HK-2 (cell line): ENCODE results near the gene CUL4B.
"Not testable (repeated sequence)": the region's sequence is repeated elsewhere in the genome, so short reads cannot be mapped to it uniquely, and the experiment has no call there.

Experiments used
- DNase-seq: peaks from one replicate; pipeline ENCODE4 v3.0.0-alpha.2; 2018; ENCODE audit not compliant: unreplicated experiment

Gene CUL4B

DNA sequence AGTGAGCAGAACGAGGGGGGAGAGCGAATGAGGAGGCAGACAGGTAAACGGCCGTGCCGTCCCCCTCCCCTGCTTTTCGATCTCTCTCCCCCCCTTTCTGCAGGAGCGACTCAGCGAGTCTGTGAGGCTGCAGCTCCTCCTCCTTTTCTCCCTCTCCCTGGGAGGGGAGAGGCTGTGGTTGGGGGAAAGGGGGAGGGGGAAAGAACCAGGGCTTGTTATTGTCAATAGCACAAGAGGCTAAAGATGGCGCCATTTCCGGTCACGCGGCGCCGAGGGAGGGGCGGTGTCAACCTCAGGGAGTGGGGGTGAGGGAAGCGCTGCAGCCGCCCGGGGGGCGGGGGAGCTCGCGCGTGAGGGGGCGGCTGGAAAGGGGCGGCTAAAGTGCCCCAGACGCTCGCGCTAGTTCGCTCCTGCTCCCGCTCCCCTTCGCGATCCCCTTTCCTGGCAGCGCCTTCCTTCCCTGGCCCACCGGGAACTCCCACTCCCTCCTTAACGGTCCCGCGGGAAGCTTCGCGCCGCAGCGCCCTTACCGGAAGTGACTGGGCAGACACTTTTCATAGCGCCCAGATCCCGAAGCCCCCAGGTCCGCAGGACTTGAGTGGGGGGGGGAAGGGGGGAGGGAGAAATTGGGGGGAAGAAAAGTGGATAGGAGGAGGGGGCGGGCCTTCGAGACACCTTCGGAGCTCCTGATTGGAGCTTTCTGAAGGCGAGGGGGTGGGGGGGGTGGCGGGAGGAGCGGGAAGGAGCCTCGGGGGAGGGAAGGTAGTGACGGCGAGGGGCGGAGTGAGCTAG lies at the start of gene CUL4B:
Gene CUL4B (minus strand): TSS at position 121 of the 792 bp plus-strand sequence. CDS start 324 bp downstream, outside the sequence.
- DNase-seq = peak; percentile 89

DNA sequence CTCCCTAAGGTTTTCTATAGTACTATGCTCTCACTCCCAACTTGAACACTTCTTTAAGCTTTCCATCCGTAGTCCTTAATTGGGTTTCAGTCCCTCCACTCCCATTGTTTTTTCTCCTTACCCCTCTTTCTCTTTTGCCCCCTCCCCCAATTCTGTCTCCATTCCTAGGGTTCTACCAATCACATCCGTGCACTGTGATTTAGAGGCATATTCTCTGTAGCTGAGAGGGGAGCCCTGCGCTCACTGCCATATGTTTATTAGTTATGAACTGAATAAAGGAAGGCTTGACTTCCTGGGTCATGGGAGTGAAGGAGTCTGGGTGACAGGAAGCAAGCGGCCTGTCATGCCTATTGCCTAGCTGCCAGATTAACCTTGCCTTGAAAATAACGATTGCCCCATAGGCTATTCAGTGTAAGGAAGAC lies 43.6 kb upstream of the CUL4B start:
- DNase-seq = peak; percentile 16

DNA sequence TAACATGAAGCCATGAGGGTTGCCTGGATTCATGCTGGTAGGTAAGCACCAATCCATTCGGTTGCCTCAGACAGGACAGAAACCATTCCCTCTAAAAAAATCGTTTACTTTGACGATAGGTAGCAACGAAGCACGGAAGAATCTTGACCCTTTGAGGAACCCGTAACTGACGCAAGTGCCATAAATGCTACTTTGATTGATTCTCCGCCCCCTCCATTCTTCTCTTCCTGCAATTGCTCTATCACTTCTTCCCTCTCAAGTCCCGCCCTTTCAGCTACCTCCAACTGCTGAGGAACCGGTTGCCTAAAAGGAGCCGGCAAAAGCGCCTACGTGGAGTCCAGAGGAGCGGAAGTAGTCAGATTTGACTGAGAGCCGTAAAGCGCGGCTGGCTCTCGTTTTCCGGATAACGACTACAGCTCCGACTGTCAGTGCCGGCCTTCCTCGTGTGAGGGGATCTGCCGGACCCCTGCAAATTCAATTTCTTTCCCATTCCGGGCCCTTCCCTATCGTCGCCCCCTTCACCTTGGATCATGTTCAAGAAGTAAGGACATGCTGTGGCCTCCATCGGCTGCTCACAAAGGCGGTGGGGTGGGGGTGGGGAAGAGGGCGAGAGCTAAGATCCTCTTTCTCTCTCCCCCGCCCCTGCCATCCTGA lies 43.1 kb upstream of the CUL4B start, which contains the start of gene MCTS1:
Gene MCTS1 (plus strand): TSS at position 395 of the 654 bp plus-strand sequence. CDS start 136 bp downstream, at position 531.
- DNase-seq = peak; percentile 81

DNA sequence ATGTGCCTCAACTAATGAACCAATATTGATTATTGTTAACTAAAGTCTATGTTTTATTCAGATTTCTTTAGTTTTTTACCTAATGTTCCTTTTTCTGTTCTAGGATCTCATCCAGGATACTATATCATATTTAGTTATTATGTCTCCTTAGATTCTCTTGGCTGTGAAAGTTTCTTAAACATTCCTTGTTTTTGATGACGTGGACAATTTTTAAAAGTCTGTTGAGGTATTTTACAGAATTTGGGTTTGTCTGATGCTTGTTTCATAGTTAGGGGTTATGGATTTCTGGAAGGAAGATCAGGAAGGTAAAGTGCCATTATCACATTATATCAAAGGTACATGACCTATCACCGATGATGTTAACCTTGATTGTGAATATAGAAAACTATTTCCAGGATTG lies 24.9 kb upstream of the CUL4B start:
- DNase-seq = no peak

DNA sequence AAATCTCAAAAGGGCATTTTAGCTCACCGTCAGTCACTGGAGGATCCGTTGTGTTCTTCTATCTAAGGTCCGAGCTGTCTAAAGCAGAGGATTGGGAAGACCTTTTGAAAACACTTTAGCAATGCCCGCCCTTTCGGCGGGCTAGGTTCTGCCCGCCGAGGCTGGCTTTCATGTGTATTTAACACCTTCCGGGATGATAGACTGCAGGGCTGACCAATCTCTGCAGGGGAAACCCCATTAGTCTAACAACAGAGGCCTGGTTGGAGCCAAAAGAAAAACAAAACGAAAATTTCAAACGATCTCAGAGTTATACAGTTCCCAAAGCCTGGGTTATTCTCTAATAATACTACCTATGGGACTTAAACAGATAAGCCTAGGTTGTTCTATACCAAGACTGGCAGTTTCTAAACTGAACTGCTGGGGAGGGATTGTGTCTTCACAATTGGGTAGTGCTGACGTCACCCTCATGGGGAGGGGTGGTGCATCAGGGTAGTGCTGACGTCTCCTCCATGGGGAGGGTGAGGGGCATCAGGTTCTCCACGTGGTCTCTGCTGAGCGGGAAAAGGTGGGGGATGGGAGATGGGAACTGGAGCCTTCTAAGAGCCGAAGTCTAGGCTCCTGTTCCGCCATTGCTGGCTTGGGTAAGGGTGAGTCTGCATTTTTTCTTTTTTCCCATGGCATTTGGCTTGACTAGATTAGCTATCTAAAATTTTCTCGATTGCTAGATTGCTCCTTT lies 14.8 kb upstream of the CUL4B start:
- DNase-seq = no peak

DNA sequence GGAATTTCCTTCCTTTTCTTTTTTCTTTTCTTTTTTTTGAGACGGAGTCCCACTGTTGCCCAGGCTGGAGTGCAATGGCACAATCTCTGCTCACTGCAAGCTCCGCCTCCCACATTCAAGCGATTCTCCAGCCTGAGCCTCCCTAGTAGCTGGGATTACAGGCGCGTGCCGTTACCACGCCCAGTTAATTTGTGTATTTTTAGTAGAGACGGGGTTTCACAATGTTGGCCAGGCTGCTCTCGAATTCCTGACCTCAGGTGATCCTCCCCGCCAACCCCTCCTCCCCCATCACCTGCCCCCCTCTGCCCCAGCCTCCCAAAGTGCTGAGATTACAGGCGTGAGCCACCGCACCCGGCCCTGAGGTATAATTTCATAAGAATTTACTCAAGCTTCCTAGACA lies 13.0 kb upstream of the CUL4B start:
- not testable (repeated sequence) for DNase-seq

DNA sequence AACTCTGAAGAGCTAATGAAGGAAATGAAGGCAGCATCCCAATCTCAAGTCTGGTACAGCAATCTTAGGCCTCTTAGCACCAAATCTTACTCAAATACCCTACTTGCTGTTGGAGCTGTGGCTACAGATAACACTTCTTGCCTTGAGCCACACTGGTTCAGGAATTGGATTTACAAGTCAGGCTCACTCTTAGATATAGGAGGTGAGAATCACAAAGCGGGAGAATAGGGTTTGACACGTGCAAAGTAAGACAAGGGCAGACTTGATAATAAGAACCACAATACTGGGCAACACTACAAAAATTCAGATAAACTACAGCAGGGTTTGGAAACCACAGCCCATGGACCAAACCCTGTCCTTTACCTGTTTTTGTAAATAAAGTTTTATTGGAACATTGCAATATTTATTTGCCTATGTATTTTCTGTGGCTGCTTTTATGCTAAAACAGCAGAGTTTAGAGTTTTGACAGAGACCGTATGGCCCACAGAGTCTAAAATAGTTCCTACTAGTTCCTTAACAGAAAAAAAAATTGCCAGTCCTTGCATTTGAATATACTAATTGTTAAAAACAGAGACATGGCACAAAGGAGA lies 9.3 kb upstream of the CUL4B start:
- no peak for DNase-seq

DNA sequence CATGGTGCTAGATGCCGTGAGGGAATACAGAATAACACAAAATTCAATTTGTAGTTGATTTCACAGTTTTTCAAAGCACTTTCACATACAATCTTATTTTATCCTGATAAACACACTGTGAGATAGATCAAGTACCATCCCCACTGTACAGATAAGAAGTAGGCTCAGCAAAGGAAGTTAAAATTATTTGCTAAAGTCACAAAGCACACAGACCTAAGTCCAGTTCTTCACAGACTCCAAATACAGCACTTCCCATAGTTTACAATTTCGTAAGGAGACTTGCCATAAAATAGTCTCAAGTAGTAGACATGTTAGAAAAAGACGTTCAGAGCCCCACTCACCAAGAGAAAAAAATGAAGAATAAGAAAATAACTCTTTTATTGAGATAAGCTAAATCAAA lies 7.8 kb upstream of the CUL4B start:
- no peak for DNase-seq

DNA sequence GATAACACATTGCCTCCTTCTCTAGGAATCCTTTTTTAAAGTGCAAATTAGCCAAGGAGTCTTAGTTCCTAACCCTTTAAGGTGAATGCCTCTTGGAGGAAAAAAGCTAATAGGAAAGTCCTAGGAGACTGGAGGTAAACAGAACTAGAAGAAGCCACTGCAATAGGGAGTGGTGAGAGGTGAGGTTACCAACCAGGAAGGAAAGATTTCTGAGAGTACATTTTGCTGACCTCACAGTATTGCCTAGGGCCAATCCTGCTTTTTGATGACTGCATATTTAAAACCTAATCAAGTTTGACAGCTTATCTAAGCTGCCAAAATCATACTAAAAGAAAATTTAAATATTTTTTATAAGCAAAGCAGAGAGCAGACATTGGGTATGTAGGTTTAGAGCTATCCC lies 7.3 kb upstream of the CUL4B start:
- DNase-seq = no peak

DNA sequence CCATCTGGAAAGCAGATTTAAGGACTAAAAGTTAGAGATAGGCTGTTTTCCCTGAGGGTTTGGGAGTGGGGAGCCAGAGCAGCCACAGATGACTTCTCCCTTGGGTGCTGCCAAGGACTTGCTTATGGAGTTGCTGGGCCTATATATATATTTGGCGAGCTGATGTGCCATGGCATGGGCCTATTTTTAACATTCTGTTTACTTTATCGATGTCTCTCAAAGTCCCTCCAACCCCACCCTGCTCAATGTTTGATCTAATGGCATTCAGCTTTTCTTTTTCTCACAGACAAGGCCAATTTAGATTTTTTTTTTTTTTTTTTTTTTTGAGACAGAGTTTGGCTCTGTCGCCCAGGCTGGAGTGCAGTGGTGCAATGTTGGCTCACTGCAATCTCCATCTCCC lies 6.1 kb upstream of the CUL4B start:
- DNase-seq = no peak

DNA sequence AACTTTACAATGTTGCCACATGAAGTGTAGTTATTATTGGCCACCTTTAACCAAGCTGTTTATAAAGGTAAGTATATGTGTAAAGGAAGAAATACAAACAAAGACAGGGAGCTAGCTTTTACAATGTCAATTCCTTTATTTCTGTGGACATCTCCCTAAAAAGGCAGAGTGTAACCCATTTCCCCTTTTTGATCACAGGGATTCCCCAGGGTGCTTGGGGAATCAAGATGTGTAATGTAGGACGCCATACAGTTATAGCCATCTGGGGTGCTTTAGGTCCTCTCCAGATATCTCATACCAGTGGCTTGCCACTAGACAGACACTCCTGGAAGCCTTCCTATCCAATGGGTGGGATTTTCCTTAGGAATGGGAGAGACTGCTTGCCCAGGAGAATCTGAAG lies 4.2 kb upstream of the CUL4B start:
- no peak for DNase-seq

DNA sequence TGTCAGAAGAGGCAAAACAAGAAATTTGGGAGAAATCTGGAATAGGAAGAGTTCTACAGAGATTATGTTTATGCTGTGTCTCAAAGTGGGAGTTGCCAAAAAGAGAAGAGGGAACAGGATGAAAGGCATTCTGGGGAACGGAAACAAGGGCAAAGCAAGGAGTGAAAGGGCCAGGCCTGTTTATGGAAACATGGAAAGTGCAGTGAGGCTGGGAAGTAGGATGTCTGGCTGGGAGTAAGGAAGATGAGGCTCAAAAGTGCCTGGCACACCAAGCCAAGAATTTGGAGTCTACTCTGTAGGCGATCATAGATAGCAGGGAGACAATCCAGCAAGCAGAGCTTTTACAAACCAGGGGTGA lies 1.8 kb upstream of the CUL4B start:
- no peak for DNase-seq

DNA sequence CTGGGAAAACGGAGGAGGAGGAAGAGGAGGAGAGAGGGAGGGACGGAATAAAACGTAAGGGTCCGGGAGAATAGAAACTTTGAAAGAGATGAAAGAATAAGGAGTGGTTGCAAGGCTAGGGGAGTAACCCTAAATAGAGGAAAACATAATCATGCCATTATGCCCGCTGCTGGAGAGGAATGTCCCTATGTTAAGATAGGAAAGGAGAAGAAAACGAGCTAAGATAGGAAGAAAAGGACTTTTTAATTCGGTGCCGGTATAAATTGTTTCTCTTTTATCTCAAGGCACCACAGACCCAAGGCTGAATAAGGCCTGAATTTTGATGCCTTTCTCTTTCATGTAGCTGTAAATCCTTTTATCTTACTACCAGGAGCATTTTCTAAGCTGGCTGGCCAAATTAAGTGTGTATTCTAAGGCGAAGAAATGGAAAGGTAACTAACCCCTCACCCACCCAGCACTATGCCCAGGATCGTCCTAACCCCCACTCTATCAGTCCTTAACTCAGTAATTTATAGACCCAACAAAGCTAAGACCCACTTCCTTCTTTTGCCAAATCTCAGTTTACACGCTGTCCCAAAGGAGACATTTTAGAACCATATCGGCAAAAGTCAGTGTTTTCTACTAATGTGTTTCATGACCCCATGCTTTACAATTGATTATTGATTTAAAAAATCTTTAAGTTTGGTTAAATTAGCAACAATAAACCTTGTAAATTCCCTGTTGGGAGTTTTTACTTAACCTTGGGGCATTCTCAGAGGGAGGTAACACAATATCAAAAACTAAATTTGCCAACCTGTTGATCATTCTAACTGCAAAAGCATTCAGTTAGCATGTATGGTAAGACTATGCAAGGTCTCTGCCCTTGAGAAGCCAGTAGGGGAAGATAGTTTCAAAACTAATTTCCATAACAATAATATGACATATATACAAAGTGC lies 1.1 kb upstream of the CUL4B start:
- no peak for DNase-seq

DNA sequence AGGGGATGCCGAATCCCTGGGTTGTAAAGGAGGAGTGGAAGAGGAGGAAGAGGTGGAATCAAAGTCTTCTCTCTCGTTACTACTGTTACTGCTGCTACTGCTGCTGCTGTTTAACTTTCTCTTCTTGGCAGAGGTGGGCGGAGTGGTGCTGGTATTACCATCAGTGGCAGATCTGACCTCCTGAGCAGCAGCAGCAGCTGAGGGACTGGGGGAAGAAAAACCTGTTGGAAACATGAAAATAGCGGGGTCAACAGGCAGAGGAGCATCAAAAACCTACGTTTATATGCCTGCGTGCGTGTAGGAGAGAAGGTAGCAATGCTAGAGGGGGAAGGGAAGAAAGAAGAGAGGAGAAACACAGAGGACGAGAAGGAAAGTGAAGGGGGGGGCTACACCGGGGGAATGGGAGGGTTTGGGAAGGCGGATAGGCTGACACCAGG lies 339 bp downstream of the CUL4B start:
- DNase-seq = no peak

DNA sequence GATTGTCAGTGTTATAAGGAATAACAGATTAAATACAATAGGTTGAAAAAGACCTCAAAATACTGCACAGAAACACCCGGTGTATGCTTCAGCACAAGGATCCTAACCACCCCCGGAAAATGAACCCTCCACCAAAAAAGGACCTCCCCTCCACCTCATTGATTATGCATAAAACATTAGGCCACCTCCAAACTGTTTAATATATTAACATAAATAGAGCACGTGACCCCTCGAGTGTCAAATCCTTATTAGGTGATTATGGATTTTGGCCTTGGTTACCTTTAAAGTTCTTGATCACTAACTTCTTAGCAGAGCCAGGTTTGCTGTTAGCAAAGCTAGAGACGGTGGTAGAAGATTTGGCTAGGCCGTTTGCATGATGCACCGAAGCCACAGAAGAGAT lies 958 bp downstream of the CUL4B start:
- no peak for DNase-seq

DNA sequence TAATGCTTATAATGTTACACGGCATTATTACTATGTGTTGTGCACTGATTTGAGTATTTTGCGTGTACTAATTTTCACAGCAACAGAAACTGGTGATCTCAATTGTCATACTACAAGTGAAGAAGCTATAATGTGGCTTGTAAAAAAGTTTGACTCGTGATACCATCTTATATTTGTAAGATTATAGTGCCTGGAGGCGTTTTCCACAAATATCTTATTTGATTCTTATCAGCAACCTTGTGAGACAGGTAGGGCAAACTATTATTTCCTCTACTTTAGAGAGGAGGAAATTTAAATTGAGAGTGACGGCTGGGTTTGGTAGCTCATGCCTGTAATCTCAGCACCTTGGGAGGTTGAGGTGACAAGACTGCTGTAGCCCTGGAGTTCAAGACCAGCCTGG lies 4.5 kb downstream of the CUL4B start:
- no peak for DNase-seq

DNA sequence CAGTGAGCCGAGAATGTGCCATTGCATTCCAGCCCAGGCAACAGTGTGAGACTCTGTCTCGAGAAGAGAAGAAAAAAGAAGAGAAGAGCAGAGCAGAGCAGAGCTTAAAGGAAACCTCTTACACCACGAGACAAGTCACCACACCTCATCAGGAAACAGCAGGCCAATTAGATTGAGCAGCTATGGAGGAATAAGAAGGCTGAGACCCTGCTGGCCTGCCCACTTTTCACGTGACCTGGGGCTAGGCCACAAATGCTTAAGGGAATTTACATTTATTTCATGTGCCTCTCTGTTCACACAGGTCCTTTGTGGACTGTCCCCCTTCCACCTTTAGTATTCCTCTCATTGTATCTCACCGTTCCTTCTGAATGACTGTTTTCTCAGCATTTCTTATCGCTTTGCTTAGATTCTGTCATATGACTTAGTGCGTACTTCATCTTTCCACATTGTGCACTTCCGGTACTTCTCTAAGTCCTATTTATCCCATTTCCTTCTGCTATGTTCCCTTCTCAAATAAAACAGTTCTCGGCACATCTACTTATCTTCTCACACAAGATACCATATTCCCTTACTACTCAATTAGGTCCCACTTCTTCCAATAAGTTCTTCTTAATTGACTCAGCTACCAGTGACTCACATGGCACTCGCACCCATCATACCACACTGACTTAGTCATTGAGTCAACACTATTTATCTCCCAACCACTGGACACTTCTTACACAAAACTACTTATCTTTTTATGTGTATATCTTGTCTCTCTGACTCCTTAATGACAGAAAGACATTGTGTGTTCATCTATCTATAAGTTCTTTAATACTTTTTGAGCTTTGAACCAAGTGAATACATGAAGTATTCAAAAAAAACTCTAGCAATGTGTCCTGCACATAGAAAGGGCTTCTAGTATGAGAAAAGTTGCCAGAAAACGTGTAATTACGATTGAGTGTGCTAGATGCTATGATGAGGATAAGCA lies 11.0 kb downstream of the CUL4B start:
- peak; percentile 31 for DNase-seq

DNA sequence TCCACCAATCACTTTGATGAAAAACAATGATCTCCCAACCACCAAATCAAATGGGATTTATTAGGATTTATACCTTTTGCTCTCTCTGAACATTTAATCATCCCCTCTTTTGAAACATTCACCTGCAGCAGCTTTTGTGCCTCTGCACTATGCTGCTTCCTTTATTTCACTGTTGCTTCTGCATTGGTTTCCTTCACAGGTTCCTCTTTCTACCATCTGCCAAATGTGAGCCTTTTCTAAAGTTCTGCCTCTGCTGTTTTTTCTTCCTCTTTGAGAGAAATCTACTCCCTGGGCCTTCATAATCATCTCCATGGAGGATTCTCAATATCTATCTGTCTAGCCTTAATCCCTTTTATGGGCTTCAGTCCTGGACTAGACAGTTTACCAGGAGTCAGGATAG lies 24.7 kb downstream of the CUL4B start:
- no peak for DNase-seq

DNA sequence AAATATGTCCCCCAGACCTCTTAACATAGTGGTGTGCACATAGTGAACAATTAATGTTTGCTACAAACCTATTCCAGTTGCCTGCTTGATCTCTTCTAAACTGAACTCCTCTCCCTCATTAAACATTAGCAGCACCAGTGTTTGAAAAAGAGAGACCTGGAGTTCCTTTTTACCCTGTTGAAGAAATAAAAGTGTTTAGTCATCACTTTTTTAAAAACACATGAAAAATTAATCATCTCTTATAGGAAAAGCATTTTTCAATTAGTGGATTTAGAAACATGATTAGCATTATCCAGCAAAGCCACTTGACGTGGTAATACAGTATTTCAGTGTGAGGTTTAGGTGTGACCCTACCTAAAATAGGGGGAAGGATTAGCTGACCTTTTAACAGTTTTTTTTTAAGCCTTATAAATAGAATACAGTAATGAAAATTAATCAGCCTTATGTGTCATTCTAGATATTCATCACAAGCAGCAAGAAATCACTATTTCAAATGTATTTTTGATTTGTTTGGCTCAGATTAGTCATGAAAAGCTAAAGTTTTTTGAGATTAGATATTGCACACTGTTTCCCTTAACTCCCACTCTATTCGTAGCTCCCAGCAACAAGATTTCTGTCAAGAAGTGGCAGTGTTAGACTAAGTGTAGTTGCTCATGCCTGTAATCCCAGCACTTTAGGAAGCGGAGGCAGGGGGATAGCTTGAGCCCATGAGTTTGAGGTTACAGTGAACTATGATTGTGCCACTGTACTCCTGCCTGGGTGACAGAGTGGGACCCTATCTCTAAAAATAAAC lies 26.2 kb downstream of the CUL4B start:
- DNase-seq = no peak
